GM12801 (cell line): Measurements from ENCODE around the gene PRLH.

Source experiments
- CTCF ChIP-seq: IDR thresholded peaks from one replicate; pipeline ENCODE4 v1.5.1; 2011; ENCODE audit warnings: control low read depth; ENCODE audit not compliant: insufficient read length; ENCODE audit errors: extremely low read depth

PRLH gene

GRCh38 chr2:237569041-237569440 is 2.7 kb downstream of the PRLH start:
- TF ChIP-seq CTCF, result no peak

- TF ChIP-seq CTCF, result no peak
Measured at GRCh38 chr2:237569896-237570295, 3.5 kb downstream of the PRLH start.

- TF ChIP-seq CTCF, result no peak
Measured at GRCh38 chr2:237570776-237571335, 4.5 kb downstream of the PRLH start.

- TF ChIP-seq CTCF, result no peak
Measured at GRCh38 chr2:237571551-237571950, 5.2 kb downstream of the PRLH start.

GRCh38 chr2:237572021-237572741 is 5.8 kb downstream of the PRLH start:
- TF ChIP-seq CTCF, result peak; percentile 11

- TF ChIP-seq CTCF, result no peak
Measured at GRCh38 chr2:237572742-237573101, 6.3 kb downstream of the PRLH start.

- no peak for TF ChIP-seq CTCF
Measured at GRCh38 chr2:237573721-237574415, 7.5 kb downstream of the PRLH start.
